Uterus (tissue), 4 donors: ENCODE measurements around the gene OR6K3. TPM values are rescaled to one million over a fixed set of nuclear protein-coding genes. Genes with fewer than 3 reads are reported as not detected.

Experiments used
- DNase-seq, 2 donors: peaks; one replicate each; pipeline ENCODE4 v3.0.0-alpha.2; 2019 to 2020
- H3K27ac ChIP-seq, 2 donors: fragments of 200-600 bp; sonication (generic); 1 replicate in 1 of 2; 2 replicates in 1 of 2; pipeline ENCODE4 v1.5.1; 2016 to 2018
- H3K27me3 ChIP-seq, 2 donors: fragments of 200-600 bp; sonication (generic); one replicate each; pipeline ENCODE4 v1.5.1; 2018 to 2019; ENCODE audit warnings: control low read depth in 1 of 2
- H3K36me3 ChIP-seq, 2 donors: fragments of 200-600 bp; sonication (generic); one replicate each; pipeline ENCODE4 v1.5.1; 2019; ENCODE audit warnings: control low read depth in 1 of 2
- H3K4me1 ChIP-seq, 2 donors: fragments of 200-600 bp; sonication (generic); one replicate each; pipeline ENCODE4 v1.5.1; 2018 to 2019; ENCODE audit warnings: control low read depth in 1 of 2
- H3K4me3 ChIP-seq, 2 donors: fragments of 200-600 bp; sonication (generic); 1 replicate in 1 of 2; 2 replicates in 1 of 2; pipeline ENCODE4 v1.5.1; 2018 to 2019; ENCODE audit warnings: mild to moderate bottlenecking in 1 of 2
- H3K9me3 ChIP-seq, 2 donors: fragments of 200-600 bp; sonication (generic); one replicate each; pipeline ENCODE4 v1.5.1; 2019; ENCODE audit warnings: control low read depth in 1 of 2
- CTCF ChIP-seq, 4 experiments: fragments of 200-600 bp in 2 of 4; fragments of 450-650 bp in 2 of 4; sonication (generic) in 2 of 4; IDR thresholded peaks; one replicate each; pipeline ENCODE4 v1.5.1; 2016 to 2019; ENCODE audit warnings: antibody characterized with exemption in 4 of 4, mild to moderate bottlenecking in 2 of 4, moderate library complexity in 1 of 4
- POLR2A ChIP-seq, 2 donors: fragments of 450-650 bp; IDR thresholded peaks; one replicate each; pipeline ENCODE4 v1.6.1; 2016; ENCODE audit warnings: antibody characterized with exemption in 2 of 2, mild to moderate bottlenecking in 1 of 2, moderate library complexity in 1 of 2
- intact Hi-C: fragments of 100-400 bp; cut with DNase I; formaldehyde crosslinking; loops from one replicate; pipeline ENCODE4 v1.15.1; 2023; ENCODE audit warnings: low total_unique reads
- total RNA-seq, 4 donors: library from RNA; depleted of rRNA in 3 of 4; stranded (reverse); fragments of >200 nt in 3 of 4; gene quantifications; one replicate each; pipeline versions ENCODE4 v1.1.0 to v1.2.4, GENCODE V29; 2014 to 2023
- donor health status: DM: yes; HTN: yes; CAD: no.

Gene OR6K3
- total RNA-seq, 4 donors from 2014 or later: not detected

GRCh38 chr1:158717344-158717743 is 3.2 kb downstream of the OR6K3 start:
- H3K27ac ChIP-seq: no peak overlapping the region
- no peak overlapping the region for H3K4me3 ChIP-seq
- no peaks in the 10 kb centered on the region for H3K4me1 ChIP-seq
- intact Hi-C loops: no loop called here
- no peaks in the 10 kb centered on the region for H3K9me3 ChIP-seq
- no peak for DNase-seq
- no peaks in the 10 kb centered on the region for H3K36me3 ChIP-seq
- TF ChIP-seq POLR2A (IDR thresholded peaks at IDR 0.05): no peak
- no peak for TF ChIP-seq CTCF (IDR thresholded peaks at IDR 0.05)
- no peaks in the 10 kb centered on the region for H3K27me3 ChIP-seq

- intact Hi-C loops: no loop called here
- Histone ChIP-seq H3K9me3 (no peaks in the 10 kb centered on the region), H3K27me3 (no peaks in the 10 kb centered on the region), H3K27ac (no peak overlapping the region), H3K4me3 (no peak overlapping the region), H3K36me3 (no peaks in the 10 kb centered on the region), H3K4me1 (no peaks in the 10 kb centered on the region)
- no peak for TF ChIP-seq CTCF (IDR thresholded peaks at IDR 0.05)
- TF ChIP-seq POLR2A (IDR thresholded peaks at IDR 0.05): no peak
- DNase-seq: no peak
These were observed 4.2 kb downstream of the OR6K3 start for GRCh38 chr1:158716335-158716734.

GRCh38 chr1:158714754-158715153 is 5.8 kb downstream of the OR6K3 start:
- Histone ChIP-seq H3K27ac (no peak overlapping the region), H3K4me3 (no peak overlapping the region), H3K9me3 (no peaks in the 10 kb centered on the region), H3K36me3 (no peaks in the 10 kb centered on the region), H3K27me3 (no peaks in the 10 kb centered on the region), H3K4me1 (no peaks in the 10 kb centered on the region)
- intact Hi-C loops: no loop called here
- no peak for DNase-seq
- TF ChIP-seq POLR2A (IDR thresholded peaks at IDR 0.05): no peak
- TF ChIP-seq CTCF (IDR thresholded peaks at IDR 0.05): no peak

- H3K27ac ChIP-seq: no peak overlapping the region
- intact Hi-C loops: no loop called here
- H3K36me3 ChIP-seq: no peaks in the 10 kb centered on the region
- TF ChIP-seq CTCF (IDR thresholded peaks at IDR 0.05): no peak
- no peak for TF ChIP-seq POLR2A (IDR thresholded peaks at IDR 0.05)
- H3K9me3 ChIP-seq: no peaks in the 10 kb centered on the region
- no peaks in the 10 kb centered on the region for H3K27me3 ChIP-seq
- H3K4me3 ChIP-seq: no peak overlapping the region
- DNase-seq: no peak
- no peaks in the 10 kb centered on the region for H3K4me1 ChIP-seq
These were observed 9.4 kb downstream of the OR6K3 start for GRCh38 chr1:158711098-158711497.

GRCh38 chr1:158706096-158706495 is 14.4 kb downstream of the OR6K3 start:
- H3K27ac ChIP-seq: no peak overlapping the region
- no peaks in the 10 kb centered on the region for H3K27me3 ChIP-seq
- no peaks in the 10 kb centered on the region for H3K4me1 ChIP-seq
- no peak for TF ChIP-seq CTCF (IDR thresholded peaks at IDR 0.05)
- no peak for TF ChIP-seq POLR2A (IDR thresholded peaks at IDR 0.05)
- no peak for DNase-seq
- H3K4me3 ChIP-seq: no peak overlapping the region
- intact Hi-C loops: no loop called here
- H3K36me3 ChIP-seq: no peaks in the 10 kb centered on the region
- no peaks in the 10 kb centered on the region for H3K9me3 ChIP-seq
